GM23338 (cell line): ENCODE data around the gene KRT8. TPM values are rescaled to one million over a fixed set of nuclear protein-coding genes. Genes with fewer than 3 reads are reported as not detected.
A peak's percentile ranks its signal among the peaks of the same experiment; 100 is the strongest.

Experiments
- ATAC-seq: fragments of 200-7000 bp; cut with Tn5 transposase; 3 replicates; pipeline ENCODE4 v1.9.1; 2020
- DNase-seq: peaks from one replicate; pipeline ENCODE4 v3.0.0-alpha.2; 2015; ENCODE audit warnings: low spot score
- H2AFZ ChIP-seq: fragments of 200-600 bp; sonication (generic); 2 replicates; pipeline ENCODE4 v1.8.0; 2016; ENCODE audit warnings: antibody characterized with exemption, mild to moderate bottlenecking, moderate library complexity
- H3F3A ChIP-seq: fragments of 200-600 bp; sonication (generic); replicated peaks from 2 replicates; pipeline ENCODE4 v1.8.0; 2017; ENCODE audit warnings: antibody characterized with exemption, mixed run types, low read depth
- H3K27ac ChIP-seq: fragments of 200-600 bp; sonication (generic); 2 replicates; pipeline ENCODE4 v1.6.1; 2016; ENCODE audit warnings: low read depth
- H3K27me3 ChIP-seq: fragments of 200-600 bp; sonication (generic); 2 replicates; pipeline ENCODE4 v1.8.0; 2016; ENCODE audit warnings: mild to moderate bottlenecking, mixed run types, moderate library complexity; ENCODE audit not compliant: insufficient read depth
- H3K36me3 ChIP-seq: fragments of 200-600 bp; sonication (generic); 2 replicates; pipeline ENCODE4 v1.8.0; 2016; ENCODE audit warnings: mild to moderate bottlenecking; ENCODE audit not compliant: insufficient read depth
- H3K4me1 ChIP-seq: fragments of 200-600 bp; sonication (generic); 2 replicates; pipeline ENCODE4 v1.8.0; 2016; ENCODE audit warnings: mild to moderate bottlenecking, moderate library complexity; ENCODE audit not compliant: insufficient read depth
- H3K4me2 ChIP-seq: fragments of 200-600 bp; sonication (generic); 2 replicates; pipeline ENCODE4 v1.7.1; 2017; ENCODE audit warnings: mixed run types
- H3K4me3 ChIP-seq: fragments of 200-600 bp; sonication (generic); 2 replicates; pipeline ENCODE4 v1.6.1; 2016; ENCODE audit warnings: mixed run types
- H3K79me2 ChIP-seq: fragments of 200-600 bp; sonication (generic); replicated peaks from 2 replicates; pipeline ENCODE4 v1.8.0; 2017; ENCODE audit warnings: mild to moderate bottlenecking; ENCODE audit not compliant: insufficient read depth
- H3K9me2 ChIP-seq: fragments of 200-600 bp; sonication (generic); 2 replicates; pipeline ENCODE4 v1.8.0; 2017; ENCODE audit not compliant: insufficient read depth
- H4K20me1 ChIP-seq: fragments of 200-600 bp; sonication (generic); replicated peaks from 2 replicates; pipeline ENCODE4 v1.8.0; 2017; ENCODE audit warnings: mild to moderate bottlenecking; ENCODE audit not compliant: insufficient read depth
- H3K27ac Mint-ChIP-seq: 2 replicates; pipeline ENCODE4 v1.8.0; 2020; ENCODE audit warnings: inconsistent platforms, mild to moderate bottlenecking, moderate library complexity, mixed read lengths
- H3K27me3 Mint-ChIP-seq: 3 replicates; pipeline ENCODE4 v1.8.0; 2022; ENCODE audit warnings: low read depth, mild to moderate bottlenecking, moderate library complexity, mixed read lengths, inconsistent platforms; ENCODE audit not compliant: insufficient read depth, poor library complexity
- H3K36me3 Mint-ChIP-seq: 3 replicates; pipeline ENCODE4 v1.8.0; 2021; ENCODE audit warnings: low read depth, mild to moderate bottlenecking, inconsistent platforms, moderate library complexity, mixed read lengths
- H3K4me1 Mint-ChIP-seq: 3 replicates; pipeline ENCODE4 v1.8.0; 2020; ENCODE audit warnings: mild to moderate bottlenecking, inconsistent platforms, mixed read lengths
- H3K4me3 Mint-ChIP-seq: 3 replicates; pipeline ENCODE4 v1.8.0; 2021; ENCODE audit warnings: moderate library complexity, mild to moderate bottlenecking, inconsistent platforms, mixed read lengths
- H3K9me3 Mint-ChIP-seq: 3 replicates; pipeline ENCODE4 v1.8.0; 2020; ENCODE audit warnings: moderate library complexity, mild to moderate bottlenecking, inconsistent platforms, mixed read lengths
- CREB1 ChIP-seq: fragments of 250-450 bp; sonication (Bioruptor Pico); IDR thresholded peaks from 2 replicates; pipeline ENCODE4 v1.5.0; 2020; ENCODE audit warnings: low read depth, mild to moderate bottlenecking, moderate library complexity
- CTCF ChIP-seq, 2 experiments: fragments of 200-600 bp in 1 of 2; sonication (generic) in 1 of 2; conservative IDR thresholded peaks; 2 replicates each; pipeline versions ENCODE4 v1.5.1 to v1.6.1; 2016 to 2017; ENCODE audit warnings: antibody characterized with exemption in 2 of 2, low read depth in 2 of 2, mild to moderate bottlenecking in 2 of 2, moderate library complexity in 1 of 2
- EZH2 ChIP-seq: fragments of 200-600 bp; sonication (generic); IDR thresholded peaks from one replicate; pipeline ENCODE4 v1.8.0; 2017; ENCODE audit warnings: antibody characterized with exemption, mild to moderate bottlenecking, low read depth; ENCODE audit not compliant: unreplicated experiment
- EZH2phosphoT487 ChIP-seq: fragments of 200-600 bp; sonication (generic); IDR thresholded peaks from one replicate; pipeline ENCODE4 v1.8.1; 2018; ENCODE audit warnings: antibody characterized with exemption; ENCODE audit not compliant: unreplicated experiment
- JUNB ChIP-seq: IDR thresholded peaks from one replicate; pipeline ENCODE4 v1.6.1; 2016; ENCODE audit warnings: antibody characterized with exemption; ENCODE audit not compliant: unreplicated experiment
- NANOG ChIP-seq: IDR thresholded peaks from 2 replicates; pipeline ENCODE4 v1.6.1; 2016; ENCODE audit warnings: antibody characterized with exemption, borderline replicate concordance
- POLR2AphosphoS5 ChIP-seq: IDR thresholded peaks from 2 replicates; pipeline ENCODE4 v1.6.1; 2016; ENCODE audit warnings: antibody characterized with exemption, low read depth
- STAT1 ChIP-seq: IDR thresholded peaks from one replicate; pipeline ENCODE4 v1.6.1; 2016; ENCODE audit warnings: antibody characterized with exemption; ENCODE audit not compliant: unreplicated experiment
- ZNF114 ChIP-seq: fragments of 250-450 bp; sonication (Bioruptor Pico); IDR thresholded peaks from 2 replicates; pipeline ENCODE4 v1.5.0; 2020; ENCODE audit warnings: mild to moderate bottlenecking, moderate library complexity
- ZNF331 ChIP-seq: fragments of 250-450 bp; sonication (Bioruptor Pico); IDR thresholded peaks from 2 replicates; pipeline ENCODE4 v1.5.0; 2020; ENCODE audit warnings: low read depth, mild to moderate bottlenecking, moderate library complexity
- polyA plus RNA-seq: library from polyadenylated mRNA; unstranded; fragments of >200 nt; fragmentation: Nextera tagmentation; extraction: Ambion mirVana; gene quantifications from 2 replicates; pipeline ENCODE4 v1.2.1, GENCODE V29; 2016
- total RNA-seq: library from RNA; depleted of rRNA; stranded (reverse); fragments of >200 nt; shearing (Covaris generic); gene quantifications from 2 replicates; pipeline ENCODE4 v1.2.3, GENCODE V29; 2014
- TF ChIP-seq, protein P1 (sequence below): fragments of 250-450 bp; sonication (Bioruptor Pico); IDR thresholded peaks from 2 replicates; pipeline ENCODE4 v1.5.0; 2020; ENCODE audit warnings: mild to moderate bottlenecking, moderate library complexity
- TF ChIP-seq, protein P2 (sequence below): IDR thresholded peaks from 2 replicates; pipeline ENCODE4 v1.6.1; 2016; ENCODE audit warnings: antibody characterized with exemption
- TF ChIP-seq, protein P3 (sequence below): IDR thresholded peaks from one replicate; pipeline ENCODE4 v1.6.1; 2018; ENCODE audit warnings: antibody characterized with exemption; ENCODE audit not compliant: unreplicated experiment

Gene KRT8
- total and polyA plus RNA-seq, 2 experiments from 2014 or later, result 250 to 322 TPM

GRCh38 chr12:52884526-52885293 lies 20.2 kb downstream of the KRT8 start:
- Histone ChIP-seq H3K4me3 (no peak overlapping the region), H3K36me3 (no peaks in the 10 kb centered on the region), H3K27me3 (no peaks in the 10 kb centered on the region), H3F3A (no peaks in the 10 kb centered on the region), H4K20me1 (no peaks in the 10 kb centered on the region), H3K9me2 (no peaks in the 10 kb centered on the region), H2AFZ (peak overlapping the region; percentile 64; the same call in 1 of the 2 replicates), H3K4me2 (no peak overlapping the region), H3K79me2 (no peaks in the 10 kb centered on the region), H3K27ac (no peak overlapping the region), H3K4me1 (no peaks in the 10 kb centered on the region)
- H3K9me3 Mint-ChIP-seq, result no peaks in the 10 kb centered on the region
- DNase-seq (peak; percentile 84), ATAC-seq (peak; percentile 82)
- H3K36me3 Mint-ChIP-seq, result no peaks in the 10 kb centered on the region
- no peak overlapping the region for H3K4me3 Mint-ChIP-seq
- H3K27ac Mint-ChIP-seq, result no peak overlapping the region
- peaks cover 4% of the 10 kb centered on the region; the same call in 2 of the 3 replicates for H3K4me1 Mint-ChIP-seq
- TF ChIP-seq EZH2phosphoT487 (no peak), JUNB (no peak), CTCF (conservative IDR thresholded peaks at IDR 0.05; ENCODE audit: low read depth in 2 of 2) (peak; percentile 95 to 98), ZNF114 (CRISPR knock-in tag) (no peak), POLR2AphosphoS5 (no peak), CREB1 (CRISPR knock-in tag) (0 out of 2 replicates have a peak, but pooled peaks have one; percentile 4), STAT1 (no peak), ZNF331 (CRISPR knock-in tag) (no peak), NANOG (no peak), EZH2 (no peak)
- TF ChIP-seq, protein P1, sequence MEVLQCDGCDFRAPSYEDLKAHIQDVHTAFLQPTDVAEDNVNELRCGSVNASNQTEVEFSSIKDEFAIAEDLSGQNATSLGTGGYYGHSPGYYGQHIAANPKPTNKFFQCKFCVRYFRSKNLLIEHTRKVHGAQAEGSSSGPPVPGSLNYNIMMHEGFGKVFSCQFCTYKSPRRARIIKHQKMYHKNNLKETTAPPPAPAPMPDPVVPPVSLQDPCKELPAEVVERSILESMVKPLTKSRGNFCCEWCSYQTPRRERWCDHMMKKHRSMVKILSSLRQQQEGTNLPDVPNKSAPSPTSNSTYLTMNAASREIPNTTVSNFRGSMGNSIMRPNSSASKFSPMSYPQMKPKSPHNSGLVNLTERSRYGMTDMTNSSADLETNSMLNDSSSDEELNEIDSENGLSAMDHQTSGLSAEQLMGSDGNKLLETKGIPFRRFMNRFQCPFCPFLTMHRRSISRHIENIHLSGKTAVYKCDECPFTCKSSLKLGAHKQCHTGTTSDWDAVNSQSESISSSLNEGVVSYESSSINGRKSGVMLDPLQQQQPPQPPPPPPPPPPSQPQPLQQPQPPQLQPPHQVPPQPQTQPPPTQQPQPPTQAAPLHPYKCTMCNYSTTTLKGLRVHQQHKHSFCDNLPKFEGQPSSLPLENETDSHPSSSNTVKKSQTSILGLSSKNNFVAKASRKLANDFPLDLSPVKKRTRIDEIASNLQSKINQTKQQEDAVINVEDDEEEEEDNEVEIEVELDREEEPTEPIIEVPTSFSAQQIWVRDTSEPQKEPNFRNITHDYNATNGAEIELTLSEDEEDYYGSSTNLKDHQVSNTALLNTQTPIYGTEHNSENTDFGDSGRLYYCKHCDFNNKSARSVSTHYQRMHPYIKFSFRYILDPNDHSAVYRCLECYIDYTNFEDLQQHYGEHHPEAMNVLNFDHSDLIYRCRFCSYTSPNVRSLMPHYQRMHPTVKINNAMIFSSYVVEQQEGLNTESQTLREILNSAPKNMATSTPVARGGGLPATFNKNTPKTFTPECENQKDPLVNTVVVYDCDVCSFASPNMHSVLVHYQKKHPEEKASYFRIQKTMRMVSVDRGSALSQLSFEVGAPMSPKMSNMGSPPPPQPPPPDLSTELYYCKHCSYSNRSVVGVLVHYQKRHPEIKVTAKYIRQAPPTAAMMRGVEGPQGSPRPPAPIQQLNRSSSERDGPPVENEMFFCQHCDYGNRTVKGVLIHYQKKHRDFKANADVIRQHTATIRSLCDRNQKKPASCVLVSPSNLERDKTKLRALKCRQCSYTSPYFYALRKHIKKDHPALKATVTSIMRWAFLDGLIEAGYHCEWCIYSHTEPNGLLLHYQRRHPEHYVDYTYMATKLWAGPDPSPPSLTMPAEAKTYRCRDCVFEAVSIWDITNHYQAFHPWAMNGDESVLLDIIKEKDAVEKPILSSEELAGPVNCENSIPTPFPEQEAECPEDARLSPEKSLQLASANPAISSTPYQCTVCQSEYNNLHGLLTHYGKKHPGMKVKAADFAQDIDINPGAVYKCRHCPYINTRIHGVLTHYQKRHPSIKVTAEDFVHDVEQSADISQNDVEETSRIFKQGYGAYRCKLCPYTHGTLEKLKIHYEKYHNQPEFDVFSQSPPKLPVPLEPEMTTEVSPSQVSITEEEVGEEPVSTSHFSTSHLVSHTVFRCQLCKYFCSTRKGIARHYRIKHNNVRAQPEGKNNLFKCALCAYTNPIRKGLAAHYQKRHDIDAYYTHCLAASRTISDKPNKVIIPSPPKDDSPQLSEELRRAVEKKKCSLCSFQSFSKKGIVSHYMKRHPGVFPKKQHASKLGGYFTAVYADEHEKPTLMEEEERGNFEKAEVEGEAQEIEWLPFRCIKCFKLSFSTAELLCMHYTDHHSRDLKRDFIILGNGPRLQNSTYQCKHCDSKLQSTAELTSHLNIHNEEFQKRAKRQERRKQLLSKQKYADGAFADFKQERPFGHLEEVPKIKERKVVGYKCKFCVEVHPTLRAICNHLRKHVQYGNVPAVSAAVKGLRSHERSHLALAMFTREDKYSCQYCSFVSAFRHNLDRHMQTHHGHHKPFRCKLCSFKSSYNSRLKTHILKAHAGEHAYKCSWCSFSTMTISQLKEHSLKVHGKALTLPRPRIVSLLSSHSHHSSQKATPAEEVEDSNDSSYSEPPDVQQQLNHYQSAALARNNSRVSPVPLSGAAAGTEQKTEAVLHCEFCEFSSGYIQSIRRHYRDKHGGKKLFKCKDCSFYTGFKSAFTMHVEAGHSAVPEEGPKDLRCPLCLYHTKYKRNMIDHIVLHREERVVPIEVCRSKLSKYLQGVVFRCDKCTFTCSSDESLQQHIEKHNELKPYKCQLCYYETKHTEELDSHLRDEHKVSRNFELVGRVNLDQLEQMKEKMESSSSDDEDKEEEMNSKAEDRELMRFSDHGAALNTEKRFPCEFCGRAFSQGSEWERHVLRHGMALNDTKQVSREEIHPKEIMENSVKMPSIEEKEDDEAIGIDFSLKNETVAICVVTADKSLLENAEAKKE (CRISPR knock-in tag), result 0 out of 2 replicates have a peak, but pooled peaks have one; percentile 6
- TF ChIP-seq, protein P2, sequence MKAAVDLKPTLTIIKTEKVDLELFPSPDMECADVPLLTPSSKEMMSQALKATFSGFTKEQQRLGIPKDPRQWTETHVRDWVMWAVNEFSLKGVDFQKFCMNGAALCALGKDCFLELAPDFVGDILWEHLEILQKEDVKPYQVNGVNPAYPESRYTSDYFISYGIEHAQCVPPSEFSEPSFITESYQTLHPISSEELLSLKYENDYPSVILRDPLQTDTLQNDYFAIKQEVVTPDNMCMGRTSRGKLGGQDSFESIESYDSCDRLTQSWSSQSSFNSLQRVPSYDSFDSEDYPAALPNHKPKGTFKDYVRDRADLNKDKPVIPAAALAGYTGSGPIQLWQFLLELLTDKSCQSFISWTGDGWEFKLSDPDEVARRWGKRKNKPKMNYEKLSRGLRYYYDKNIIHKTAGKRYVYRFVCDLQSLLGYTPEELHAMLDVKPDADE, result no peak
- TF ChIP-seq, protein P3, sequence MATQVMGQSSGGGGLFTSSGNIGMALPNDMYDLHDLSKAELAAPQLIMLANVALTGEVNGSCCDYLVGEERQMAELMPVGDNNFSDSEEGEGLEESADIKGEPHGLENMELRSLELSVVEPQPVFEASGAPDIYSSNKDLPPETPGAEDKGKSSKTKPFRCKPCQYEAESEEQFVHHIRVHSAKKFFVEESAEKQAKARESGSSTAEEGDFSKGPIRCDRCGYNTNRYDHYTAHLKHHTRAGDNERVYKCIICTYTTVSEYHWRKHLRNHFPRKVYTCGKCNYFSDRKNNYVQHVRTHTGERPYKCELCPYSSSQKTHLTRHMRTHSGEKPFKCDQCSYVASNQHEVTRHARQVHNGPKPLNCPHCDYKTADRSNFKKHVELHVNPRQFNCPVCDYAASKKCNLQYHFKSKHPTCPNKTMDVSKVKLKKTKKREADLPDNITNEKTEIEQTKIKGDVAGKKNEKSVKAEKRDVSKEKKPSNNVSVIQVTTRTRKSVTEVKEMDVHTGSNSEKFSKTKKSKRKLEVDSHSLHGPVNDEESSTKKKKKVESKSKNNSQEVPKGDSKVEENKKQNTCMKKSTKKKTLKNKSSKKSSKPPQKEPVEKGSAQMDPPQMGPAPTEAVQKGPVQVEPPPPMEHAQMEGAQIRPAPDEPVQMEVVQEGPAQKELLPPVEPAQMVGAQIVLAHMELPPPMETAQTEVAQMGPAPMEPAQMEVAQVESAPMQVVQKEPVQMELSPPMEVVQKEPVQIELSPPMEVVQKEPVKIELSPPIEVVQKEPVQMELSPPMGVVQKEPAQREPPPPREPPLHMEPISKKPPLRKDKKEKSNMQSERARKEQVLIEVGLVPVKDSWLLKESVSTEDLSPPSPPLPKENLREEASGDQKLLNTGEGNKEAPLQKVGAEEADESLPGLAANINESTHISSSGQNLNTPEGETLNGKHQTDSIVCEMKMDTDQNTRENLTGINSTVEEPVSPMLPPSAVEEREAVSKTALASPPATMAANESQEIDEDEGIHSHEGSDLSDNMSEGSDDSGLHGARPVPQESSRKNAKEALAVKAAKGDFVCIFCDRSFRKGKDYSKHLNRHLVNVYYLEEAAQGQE, result no peak
- peaks cover 16% of the 10 kb centered on the region for H3K27me3 Mint-ChIP-seq
